PC-3 (cell line): ENCODE data around the gene PPP1R12B. TPM values are rescaled to one million over a fixed set of nuclear protein-coding genes. Genes with fewer than 3 reads are reported as not detected.
A peak's percentile ranks its signal among the peaks of the same experiment; 100 is the strongest.

Experiments
- ATAC-seq: fragments of 200-7000 bp; cut with Tn5 transposase; 2 replicates; pipeline ENCODE4 v1.9.1; 2020; ENCODE audit warnings: mild to moderate bottlenecking, moderate library complexity
- BruUV-seq: library from RNA; stranded (reverse); fragments of 400-500 nt; replicated peaks from 2 replicates; lab custom pipeline; 2021; lab: Mats Ljungman, UMichigan
- CTCF ChIA-PET: fragments of 300-600 bp; sonication (Branson Sonifier 250); formaldehyde crosslinking; loops from one replicate; lab custom pipeline; 2022; ENCODE audit warnings: antibody characterized with exemption; lab: Charles Lee
- POLR2A ChIA-PET: fragments of 300-600 bp; sonication (Branson Sonifier 250); formaldehyde crosslinking; loops from one replicate; lab custom pipeline; 2022; ENCODE audit warnings: antibody characterized with exemption; ENCODE audit not compliant: unreplicated experiment; lab: Charles Lee
- DNase-seq: peaks from one replicate; pipeline ENCODE4 v3.0.0-alpha.2; 2015
- H2AFZ ChIP-seq: fragments of 300-600 bp; sonication (generic); 2 replicates; pipeline ENCODE4 v1.6.0; 2016; ENCODE audit warnings: antibody characterized with exemption, low read length
- H3F3A ChIP-seq: fragments of 300-600 bp; sonication (generic); one replicate; pipeline ENCODE4 v1.6.0; 2017; ENCODE audit warnings: antibody characterized with exemption, low read length, control low read depth, mild to moderate bottlenecking; ENCODE audit not compliant: unreplicated experiment
- H3K27ac ChIP-seq: fragments of 300-600 bp; sonication (generic); 2 replicates; pipeline ENCODE4 v1.5.1; 2016; ENCODE audit warnings: mild to moderate bottlenecking, low read length
- H3K27me3 ChIP-seq: fragments of 300-600 bp; sonication (generic); 2 replicates; pipeline ENCODE4 v1.6.1; 2016; ENCODE audit warnings: low read length, mixed read lengths
- H3K36me3 ChIP-seq: fragments of 300-600 bp; sonication (generic); 2 replicates; pipeline ENCODE4 v1.6.1; 2016; ENCODE audit warnings: low read depth, mixed run types, low read length, mixed read lengths
- H3K4me1 ChIP-seq: fragments of 300-600 bp; sonication (generic); 2 replicates; pipeline ENCODE4 v1.5.1; 2016; ENCODE audit warnings: low read length; ENCODE audit not compliant: insufficient read depth
- H3K4me2 ChIP-seq: fragments of 300-600 bp; sonication (generic); 2 replicates; pipeline ENCODE4 v1.6.0; 2016; ENCODE audit warnings: low read length
- H3K4me3 ChIP-seq: fragments of 300-600 bp; sonication (generic); 2 replicates; pipeline ENCODE4 v1.5.1; 2016; ENCODE audit warnings: mild to moderate bottlenecking, low read length, mixed read lengths
- H3K79me2 ChIP-seq: fragments of 300-600 bp; sonication (generic); 2 replicates; pipeline ENCODE4 v1.6.1; 2017; ENCODE audit warnings: low read length, mixed read lengths
- H3K9ac ChIP-seq: fragments of 300-600 bp; sonication (generic); 2 replicates; pipeline ENCODE4 v1.6.0; 2016; ENCODE audit warnings: mild to moderate bottlenecking, low read length
- H3K9me2 ChIP-seq: fragments of 300-600 bp; sonication (generic); replicated peaks from 2 replicates; pipeline ENCODE4 v1.6.1; 2016; ENCODE audit warnings: mixed run types, low read length, mixed read lengths
- H3K9me3 ChIP-seq: fragments of 300-600 bp; sonication (generic); 2 replicates; pipeline ENCODE4 v1.6.1; 2016; ENCODE audit warnings: low read length, mixed read lengths
- H4K20me1 ChIP-seq: fragments of 300-600 bp; sonication (generic); 2 replicates; pipeline ENCODE4 v1.6.1; 2016; ENCODE audit warnings: low read length, mixed read lengths
- CTCF ChIP-seq: fragments of 300-600 bp; sonication (generic); conservative IDR thresholded peaks from 2 replicates; pipeline ENCODE4 v1.5.1; 2017; ENCODE audit warnings: antibody characterized with exemption, low read depth, mild to moderate bottlenecking, low read length
- EZH2 ChIP-seq: fragments of 300-600 bp; sonication (generic); IDR thresholded peaks from one replicate; pipeline ENCODE4 v1.6.1; 2017; ENCODE audit warnings: antibody characterized with exemption, mild to moderate bottlenecking, low read length; ENCODE audit not compliant: unreplicated experiment
- EZH2phosphoT487 ChIP-seq: fragments of 300-600 bp; sonication (generic); IDR thresholded peaks from 2 replicates; pipeline ENCODE4 v1.6.1; 2018; ENCODE audit warnings: mild to moderate bottlenecking, antibody characterized with exemption, low read length, borderline replicate concordance
- intact Hi-C: fragments of 100-400 bp; cut with micrococcal nuclease; formaldehyde crosslinking; loops from 2 replicates; pipeline ENCODE4 v1.9.0; 2023
- total RNA-seq: library from RNA; depleted of rRNA; stranded (reverse); fragments of >200 nt; gene quantifications from 2 replicates; pipeline ENCODE4 v1.2.3, GENCODE V29; 2014

Gene PPP1R12B
- total RNA-seq, 1 experiment from 2014 or later: 2.0 TPM

GRCh38 chr1:202355944-202356553, 7.5 kb downstream of the PPP1R12B start:
- Histone ChIP-seq H3K4me1 (peaks cover 15% of the 10 kb centered on the region), H3K4me3 (no peak overlapping the region), H3K4me2 (peak overlapping the region; percentile 2; the same call in 1 of the 2 replicates), H3K27ac (peak overlapping the region; percentile 29), H2AFZ (no peak overlapping the region), H3K79me2 (peaks cover 54% of the 10 kb centered on the region), H3K27me3 (no peaks in the 10 kb centered on the region), H3K36me3 (no peaks in the 10 kb centered on the region), H3F3A (no peaks in the 10 kb centered on the region), H3K9ac (no peak overlapping the region), H4K20me1 (no peaks in the 10 kb centered on the region), H3K9me2 (no peaks in the 10 kb centered on the region), H3K9me3 (no peaks in the 10 kb centered on the region)
- intact Hi-C loops: no loop called here
- peak; percentile 60 for DNase-seq
- BruUV-seq: no TSS peak
- POLR2A ChIA-PET: no interaction called here
- CTCF ChIA-PET: no interaction called here
- TF ChIP-seq EZH2phosphoT487: no peak
- TF ChIP-seq EZH2: no peak
- TF ChIP-seq CTCF: no peak
- ATAC-seq: peak; percentile 96

- intact Hi-C loops: no loop called here
- POLR2A ChIA-PET: no interaction called here
- Histone ChIP-seq H3K79me2 (peaks cover 47% of the 10 kb centered on the region), H3F3A (no peaks in the 10 kb centered on the region), H3K9me3 (no peaks in the 10 kb centered on the region), H3K9me2 (no peaks in the 10 kb centered on the region), H3K4me1 (peaks cover 15% of the 10 kb centered on the region), H2AFZ (no peak overlapping the region), H3K9ac (no peak overlapping the region), H3K4me3 (no peak overlapping the region), H4K20me1 (no peaks in the 10 kb centered on the region), H3K27me3 (no peaks in the 10 kb centered on the region), H3K36me3 (no peaks in the 10 kb centered on the region), H3K27ac (no peak overlapping the region), H3K4me2 (no peak overlapping the region)
- no peak for TF ChIP-seq CTCF
- CTCF ChIA-PET: no interaction called here
- DNase-seq (no peak), ATAC-seq (no peak)
- no TSS peak for BruUV-seq
These were observed 9.0 kb downstream of the PPP1R12B start for GRCh38 chr1:202357506-202357905.

- Histone ChIP-seq H3K4me3 (no peak overlapping the region), H3F3A (no peaks in the 10 kb centered on the region), H3K4me1 (peaks cover 5% of the 10 kb centered on the region; the same call in 1 of the 2 replicates), H3K27ac (no peak overlapping the region), H3K9me2 (no peaks in the 10 kb centered on the region), H4K20me1 (no peaks in the 10 kb centered on the region), H3K27me3 (no peaks in the 10 kb centered on the region), H3K79me2 (peaks cover 31% of the 10 kb centered on the region), H3K9ac (no peak overlapping the region), H2AFZ (no peak overlapping the region), H3K4me2 (no peak overlapping the region), H3K36me3 (no peaks in the 10 kb centered on the region), H3K9me3 (no peaks in the 10 kb centered on the region)
- ATAC-seq: no peak
- intact Hi-C loops: no loop called here
- no peak for DNase-seq
- CTCF ChIA-PET: no interaction called here
- no TSS peak for BruUV-seq
- TF ChIP-seq EZH2phosphoT487 (no peak), EZH2 (no peak), CTCF (no peak)
- POLR2A ChIA-PET: no interaction called here
These were observed 12.7 kb downstream of the PPP1R12B start for GRCh38 chr1:202361224-202361623.
